ENCODE measurements around the gene PTCH1. TPM values are rescaled to one million over a fixed set of nuclear protein-coding genes. Genes with fewer than 3 reads are reported as not detected.

The PTCH1 gene
- polyA plus RNA-seq, 1 of the 3 experiments (the other 2 are of a cell fraction) = 3.3 TPM

- Histone ChIP-seq H3K4me3 (ENCODE audit: low read depth in 2 of 2, low read length in 1 of 2) (no peak overlapping the region), H3K4me2 (no peak overlapping the region), H4K20me1 (ENCODE audit: insufficient read depth) (no peaks in the 10 kb centered on the region; the same call in 1 of the 2 replicates), H3K4me1 (ENCODE audit: control insufficient read depth in 1 of 2, insufficient read depth in 2 of 2, low read depth in 1 of 2, low read length in 1 of 2) (peaks cover 33 to 56% of the 10 kb centered on the region in 2 experiments), H3K9me2 (no peaks in the 10 kb centered on the region), H3K27me3 (ENCODE audit: insufficient read depth) (no peaks in the 10 kb centered on the region), H3K9me3 (no peaks in the 10 kb centered on the region), H2AFZ (ENCODE audit: low read depth) (no peak overlapping the region), H3K27ac (ENCODE audit: low read depth in 2 of 2, low read length in 1 of 2) (no peak overlapping the region; a peak in 1 of 4 replicates), H3K9ac (no peak overlapping the region), H3K79me2 (ENCODE audit: insufficient read depth) (no peaks in the 10 kb centered on the region), H3F3A (replicated peaks; ENCODE audit: insufficient read depth) (peaks cover 7% of the 10 kb centered on the region), H3K36me3 (replicated peaks in 1 of 2; ENCODE audit: control insufficient read depth in 1 of 2, insufficient read depth in 2 of 2, low read length in 1 of 2) (no peaks in the 10 kb centered on the region)
- 100% methylated on average over 3 of the region's 3 CpGs for WGBS (ENCODE audit: low lambda C conversion rate)
- no peak for DNase-seq
- TF ChIP-seq RXRA (IDR thresholded peaks at IDR 0.05; ENCODE audit: borderline replicate concordance, low read depth) = no peak
- TF ChIP-seq NFIC (IDR thresholded peaks at IDR 0.05; ENCODE audit: borderline replicate concordance) = no peak
- ChIA-PET POLR2A (interaction anchor here (2.5 kb wide), 1 partner anchor 11 kb away, joined by 8 read pairs; no protein-coding TSS in a partner anchor), CTCF (no interaction called here)
Observed at GRCh38 chr9:95495529-95495928, 21.2 kb downstream of the PTCH1 start.

- H3K79me2 ChIP-seq (ENCODE audit: insufficient read depth) = no peaks in the 10 kb centered on the region
- ChIA-PET CTCF (interaction anchor here (0.7 kb wide), 1 partner anchor 12 kb away, joined by 3 read pairs; no protein-coding TSS in a partner anchor), POLR2A (interaction anchor here (0.9 to 2.5 kb wide), 9 partner anchors 10 to 723 kb away, joined by 3 to 11 read pairs (median 5); no protein-coding TSS in a partner anchor)
- peak overlapping the region; percentile 77; the same call in 1 of the 2 replicates for H2AFZ ChIP-seq (ENCODE audit: low read depth)
- peak overlapping the region; percentile 80 for H3K4me2 ChIP-seq
- H3K9ac ChIP-seq = no peak overlapping the region; the same call in 1 of the 2 replicates
- peaks cover 25 to 48% of the 10 kb centered on the region in 2 experiments; a peak in 3 of 4 replicates for H3K4me1 ChIP-seq (ENCODE audit: control insufficient read depth in 1 of 2, insufficient read depth in 2 of 2, low read depth in 1 of 2, low read length in 1 of 2)
- H4K20me1 ChIP-seq (ENCODE audit: insufficient read depth) = no peaks in the 10 kb centered on the region
- DNase-seq = peak; percentile 69
- 57% methylated on average over 25 of the region's 29 CpGs for WGBS (ENCODE audit: low lambda C conversion rate)
- no peaks in the 10 kb centered on the region for H3K36me3 ChIP-seq (replicated peaks in 1 of 2; ENCODE audit: control insufficient read depth in 1 of 2, insufficient read depth in 2 of 2, low read length in 1 of 2)
- TF ChIP-seq RCOR1 (IDR thresholded peaks at IDR 0.05; ENCODE audit: low read length) = peak; percentile 5; the same call in 1 of the 2 replicates
- peak; percentile 41; the same call in 1 of the 2 replicates for TF ChIP-seq MAX (IDR thresholded peaks at IDR 0.05; ENCODE audit: low read depth)
- no peak for TF ChIP-seq EP300 (IDR thresholded peaks at IDR 0.05; ENCODE audit: borderline replicate concordance in 1 of 2, low read depth in 1 of 2, low read length in 1 of 2)
- TF ChIP-seq TCF12 (IDR thresholded peaks at IDR 0.05) = peak; percentile 6
- no peak for TF ChIP-seq POLR2AphosphoS5 (IDR thresholded peaks at IDR 0.05; ENCODE audit: low read depth, low read length)
- TF ChIP-seq GATA2 (CRISPR knock-in tag; IDR thresholded peaks at IDR 0.05) = peak; percentile 0; the same call in 1 of the 2 replicates
- TF ChIP-seq REST (IDR thresholded peaks at IDR 0.05; ENCODE audit: low read depth, low read length) = peak; percentile 84
- TF ChIP-seq MEF2A (IDR thresholded peaks at IDR 0.05; ENCODE audit: borderline replicate concordance, low read depth) = no peak
- TF ChIP-seq RAD21 (IDR thresholded peaks at IDR 0.05; ENCODE audit: low read length) = 0 out of 2 replicates have a peak, but pooled peaks have one; percentile 2
- TF ChIP-seq TAF1 (IDR thresholded peaks at IDR 0.05; ENCODE audit: borderline replicate concordance, low read depth, low read length) = no peak
- H3K27me3 ChIP-seq (ENCODE audit: insufficient read depth) = no peaks in the 10 kb centered on the region
- H3K4me3 ChIP-seq (ENCODE audit: low read depth in 2 of 2, low read length in 1 of 2) = peak overlapping the region; percentile 48 to 57
- H3K27ac ChIP-seq (ENCODE audit: low read depth in 2 of 2, low read length in 1 of 2) = peak overlapping the region; percentile 10 to 96; a peak in 3 of 4 replicates
- no peaks in the 10 kb centered on the region for H3K9me3 ChIP-seq
- H3K9me2 ChIP-seq = no peaks in the 10 kb centered on the region
- H3F3A ChIP-seq (replicated peaks; ENCODE audit: insufficient read depth) = peaks cover 7% of the 10 kb centered on the region
Observed at GRCh38 chr9:95494416-95495371, 22.1 kb downstream of the PTCH1 start.
